SK-N-SH (cell line): ENCODE results near the gene EXOSC3.

ENCODE experiments used
- RAD21 ChIP-seq: IDR thresholded peaks from 2 replicates; pipeline ENCODE4 v1.6.1; 2012; ENCODE audit warnings: mild to moderate bottlenecking, low read length
- TF ChIP-seq, protein P1 (sequence below): fragments of 200-600 bp; sonication (generic); IDR thresholded peaks from 2 replicates; pipeline ENCODE4 v1.6.1; 2017; ENCODE audit warnings: antibody characterized with exemption, mild to moderate bottlenecking, moderate library complexity

- TF ChIP-seq, protein P1, sequence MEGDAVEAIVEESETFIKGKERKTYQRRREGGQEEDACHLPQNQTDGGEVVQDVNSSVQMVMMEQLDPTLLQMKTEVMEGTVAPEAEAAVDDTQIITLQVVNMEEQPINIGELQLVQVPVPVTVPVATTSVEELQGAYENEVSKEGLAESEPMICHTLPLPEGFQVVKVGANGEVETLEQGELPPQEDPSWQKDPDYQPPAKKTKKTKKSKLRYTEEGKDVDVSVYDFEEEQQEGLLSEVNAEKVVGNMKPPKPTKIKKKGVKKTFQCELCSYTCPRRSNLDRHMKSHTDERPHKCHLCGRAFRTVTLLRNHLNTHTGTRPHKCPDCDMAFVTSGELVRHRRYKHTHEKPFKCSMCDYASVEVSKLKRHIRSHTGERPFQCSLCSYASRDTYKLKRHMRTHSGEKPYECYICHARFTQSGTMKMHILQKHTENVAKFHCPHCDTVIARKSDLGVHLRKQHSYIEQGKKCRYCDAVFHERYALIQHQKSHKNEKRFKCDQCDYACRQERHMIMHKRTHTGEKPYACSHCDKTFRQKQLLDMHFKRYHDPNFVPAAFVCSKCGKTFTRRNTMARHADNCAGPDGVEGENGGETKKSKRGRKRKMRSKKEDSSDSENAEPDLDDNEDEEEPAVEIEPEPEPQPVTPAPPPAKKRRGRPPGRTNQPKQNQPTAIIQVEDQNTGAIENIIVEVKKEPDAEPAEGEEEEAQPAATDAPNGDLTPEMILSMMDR = no peak
- no peak for TF ChIP-seq RAD21
These were observed 28.0 kb upstream of the EXOSC3 start for GRCh38 chr9:37812773-37813379.
